K562 (cell line): Measurements from ENCODE around the gene KRT4. TPM values are rescaled to one million over a fixed set of nuclear protein-coding genes. Genes with fewer than 3 reads are reported as not detected.

Experiments
- ATAC-seq: fragments of 200-7000 bp; cut with Tn5 transposase; 3 replicates; pipeline ENCODE4 v1.9.1; 2020; ENCODE audit warnings: moderate library complexity
- BruUV-seq: library from RNA; stranded (reverse); fragments of 400-500 nt; replicated peaks from 2 replicates; lab custom pipeline; 2021; lab: Mats Ljungman, UMichigan
- CTCF ChIA-PET: fragments of 300-600 bp; formaldehyde crosslinking; extraction: SDS; loops from one replicate; lab custom pipeline; 2021; ENCODE audit warnings: low intra/inter-chr PET ratio; lab: Yijun Ruan, JAX
- POLR2A ChIA-PET: fragments of 300-600, 350-650 bp; sonication (Branson Sonifier 250); formaldehyde crosslinking; extraction: SDS; loops from one replicate; lab custom pipeline; 2021; ENCODE audit warnings: antibody characterized with exemption, inconsistent platforms; lab: Yijun Ruan, JAX
- DNase-seq, 4 experiments: peaks; one replicate each; pipeline versions ENCODE4 v3.0.0 to v3.0.0-alpha.2; 2011 to 2018; ENCODE audit warnings: low spot score in 3 of 4, mixed read lengths in 3 of 4; ENCODE audit errors: extremely low read depth in 1 of 4
- FAIRE-seq: peaks from 2 replicates; lab custom pipeline; 2011; peaks lifted over from hg19 to GRCh38; lab: Jason Lieb, UNC
- H2AFZ ChIP-seq: 2 replicates; pipeline ENCODE4 v1.6.0; 2011; ENCODE audit warnings: low read depth, low read length, control low read depth, inconsistent platforms
- H3K27ac ChIP-seq: fragments of 200-600 bp; 3 replicates; pipeline ENCODE4 v1.8.0; 2011; ENCODE audit warnings: low read depth, mild to moderate bottlenecking, control low read depth, inconsistent platforms, low read length, moderate library complexity, mixed read lengths; ENCODE audit errors: extremely low read depth
- H3K27me3 ChIP-seq, 2 experiments: fragments of 300-600 bp in 1 of 2; 2 replicates in 1 of 2; 3 replicates in 1 of 2; pipeline versions ENCODE4 v1.6.0 to v1.8.0; 2011; ENCODE audit warnings: inconsistent platforms in 2 of 2, low read length in 2 of 2, mild to moderate bottlenecking in 1 of 2, mixed read lengths in 1 of 2, moderate library complexity in 1 of 2; ENCODE audit not compliant: control insufficient read depth in 2 of 2, insufficient read depth in 2 of 2
- H3K36me3 ChIP-seq: fragments of 300-600 bp; 3 replicates; pipeline ENCODE4 v1.8.0; 2011; ENCODE audit warnings: mild to moderate bottlenecking, low read length, inconsistent platforms; ENCODE audit not compliant: control insufficient read depth, insufficient read depth
- H3K4me1 ChIP-seq, 2 experiments: fragments of 200-600 bp in 1 of 2; replicated peaks in 1 of 2; 2 replicates in 1 of 2; 3 replicates in 1 of 2; pipeline versions ENCODE4 v1.5.1 to v1.8.0; 2011; ENCODE audit warnings: inconsistent platforms in 2 of 2, low read length in 2 of 2, mild to moderate bottlenecking in 1 of 2, mixed read lengths in 1 of 2, moderate library complexity in 1 of 2; ENCODE audit not compliant: control insufficient read depth in 2 of 2, insufficient read depth in 2 of 2
- H3K4me2 ChIP-seq: 2 replicates; pipeline ENCODE4 v1.6.1; 2011; ENCODE audit warnings: low read length, control low read depth, inconsistent platforms, mixed read lengths; ENCODE audit not compliant: insufficient read depth
- H3K4me3 ChIP-seq: fragments of 200-600 bp; sonication (generic), shearing (Covaris generic); 2 replicates; pipeline ENCODE4 v1.5.1; 2016; ENCODE audit warnings: control low read depth, inconsistent platforms
- H3K79me2 ChIP-seq: fragments of 200-600 bp; 3 replicates; pipeline ENCODE4 v1.8.0; 2011; ENCODE audit warnings: low read length, inconsistent platforms; ENCODE audit not compliant: control insufficient read depth, insufficient read depth
- H3K9ac ChIP-seq, 2 experiments: 2 replicates each; pipeline versions ENCODE4 v1.6.0 to v1.6.1; 2011; ENCODE audit warnings: low read depth in 2 of 2, low read length in 2 of 2, control low read depth in 1 of 2, inconsistent platforms in 1 of 2, mild to moderate bottlenecking in 1 of 2, mixed read lengths in 1 of 2; ENCODE audit not compliant: insufficient read depth in 1 of 2
- H3K9me1 ChIP-seq: one replicate; pipeline ENCODE4 v1.6.0; 2011; ENCODE audit warnings: inconsistent platforms, mild to moderate bottlenecking, low read length, moderate library complexity; ENCODE audit not compliant: control insufficient read depth, insufficient read depth
- H3K9me3 ChIP-seq: replicated peaks from 2 replicates; pipeline ENCODE4 v1.5.1; 2011; ENCODE audit warnings: low read depth, low read length, inconsistent platforms; ENCODE audit not compliant: control insufficient read depth, insufficient read depth
- H4K20me1 ChIP-seq: replicated peaks from 2 replicates; pipeline ENCODE4 v1.6.1; 2011; ENCODE audit warnings: low read length, inconsistent platforms, mixed read lengths; ENCODE audit not compliant: control insufficient read depth, insufficient read depth
- NR2C2 ChIP-seq, 2 experiments: fragments of 200-800 bp in 1 of 2; sonication (Bioruptor generic) in 1 of 2; sonication (generic) in 1 of 2; formaldehyde crosslinking in 1 of 2; IDR thresholded peaks; 2 replicates each; pipeline versions ENCODE4 v1.6.1 to v1.8.0; 2016 to 2022; ENCODE audit warnings: mild to moderate bottlenecking in 1 of 2, missing compliant biosample characterization in 1 of 2, missing genetic modification characterization in 1 of 2, missing genetic modification reagents in 1 of 2
- PHF21A ChIP-seq: fragments of 450-650 bp; IDR thresholded peaks from 2 replicates; pipeline ENCODE4 v1.6.1; 2017; ENCODE audit warnings: low read depth, borderline replicate concordance
- SETDB1 ChIP-seq: IDR thresholded peaks from one replicate; pipeline ENCODE4 v1.6.1; 2012; ENCODE audit warnings: low read length, control low read depth, inconsistent platforms
- TEAD4 ChIP-seq, 2 experiments: sonication (generic) in 1 of 2; formaldehyde crosslinking in 1 of 2; IDR thresholded peaks; 2 replicates each; pipeline versions ENCODE4 v1.6.1 to v1.8.0; 2012 to 2022; ENCODE audit warnings: borderline replicate concordance in 1 of 2, inconsistent platforms in 1 of 2, low read length in 1 of 2, mild to moderate bottlenecking in 1 of 2, missing genetic modification reagents in 1 of 2
- ZNF696 ChIP-seq: fragments of 250-450 bp; sonication (Bioruptor Pico); conservative IDR thresholded peaks from 2 replicates; pipeline ENCODE4 v1.4.0; 2020; ENCODE audit warnings: mild to moderate bottlenecking, moderate library complexity
- WGBS: fragments of 100-300 bp; shearing (Covaris generic); methylation state at CpG from one replicate; pipeline ENCODE4 v1.1.6; 2016; ENCODE audit warnings: low coverage, mixed read lengths; ENCODE audit not compliant: insufficient coverage; ENCODE audit errors: missing lambda C conversion rate; 5-methylcytosine and 5-hydroxymethylcytosine counted together
- in situ Hi-C: fragments of 300-500 bp; cut with MboI; formaldehyde crosslinking; loops from 4 replicates; pipeline ENCODE4 v1.15.0; 2018; ENCODE audit warnings: inconsistent platforms, mixed read lengths
- intact Hi-C: fragments of 100-400 bp; cut with micrococcal nuclease; formaldehyde crosslinking; loops from 2 replicates; pipeline ENCODE4 v1.14.2; 2022
- polyA plus RNA-seq, 8 experiments: library from polyadenylated mRNA; depleted of rRNA in 4 of 8; stranded (reverse) in 5 of 8; unstranded in 3 of 8; fragments of >200 nt; fragmentation: Nextera tagmentation in 2 of 8; fragmentation: Illumina TruSeq in 1 of 8; extraction: Ambion mirVana in 2 of 8; extraction: Trizol in 1 of 8; gene quantifications; 2 replicates each; pipeline versions ENCODE4 v1.2.1 to v1.2.3, GENCODE V29; 2011 to 2014; ENCODE audit warnings: inconsistent platforms in 1 of 8, missing spikeins in 1 of 8
- total RNA-seq, 7 experiments: library from RNA; depleted of rRNA in 6 of 7; stranded (reverse); fragments of >200 nt in 6 of 7; fragmentation: Illumina TruSeq in 2 of 7; extraction: Trizol in 2 of 7; gene quantifications; 2 replicates each; pipeline versions ENCODE4 v1.2.1 to v1.2.3, GENCODE V29; 2011 to 2021; ENCODE audit warnings: low replicate concordance in 1 of 7
- TF ChIP-seq, protein P1 (sequence below), 2 experiments: fragments of 450-650 bp; formaldehyde crosslinking in 1 of 2; IDR thresholded peaks; 2 replicates each; pipeline versions ENCODE4 v1.4.0 to v1.6.1; 2014 to 2020; ENCODE audit warnings: mild to moderate bottlenecking in 2 of 2, borderline replicate concordance in 1 of 2, low read depth in 1 of 2
- TF ChIP-seq, protein P2 (sequence below), 3 experiments: fragments of 200-800 bp in 1 of 3; fragments of 250-450 bp in 1 of 3; fragments of 450-650 bp in 1 of 3; sonication (Bioruptor Pico) in 1 of 3; sonication (Bioruptor generic) in 1 of 3; formaldehyde crosslinking in 1 of 3; IDR thresholded peaks; 2 replicates each; pipeline versions ENCODE4 v1.6.1 to v1.8.0; 2016 to 2022; ENCODE audit warnings: mild to moderate bottlenecking in 2 of 3, missing genetic modification characterization in 2 of 3, missing compliant biosample characterization in 1 of 3, moderate library complexity in 1 of 3

Gene KRT4
- total and polyA plus RNA-seq, 9 of the 15 experiments (the other 6 are each of a cell fraction or from before 2014, with no cell fraction given) = not detected

DNA sequence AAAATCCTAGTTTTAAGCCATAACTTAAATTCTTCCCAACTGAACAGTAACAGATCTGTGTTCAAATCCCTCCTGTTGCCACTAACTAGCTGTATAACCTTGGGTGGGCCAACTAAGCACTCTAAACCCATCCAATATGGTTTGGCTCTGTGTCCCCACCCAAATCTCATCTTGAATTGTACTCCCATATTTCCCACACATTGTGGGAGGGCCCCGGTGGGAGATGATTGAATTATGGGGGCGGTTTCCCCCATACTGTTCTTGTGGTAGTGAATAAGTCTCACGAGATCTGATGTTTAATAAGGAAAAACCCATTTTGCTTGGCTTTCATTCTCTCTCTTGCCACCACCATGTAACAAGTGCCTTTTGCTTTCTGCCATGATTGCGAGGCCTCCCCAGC lies 1.2 kb upstream of the KRT4 start:
- Histone ChIP-seq H3K4me1 (no peaks in the 10 kb centered on the region; a peak in 3 of 5 replicates), H2AFZ (no peak overlapping the region), H3K27me3 (peaks cover 26 to 53% of the 10 kb centered on the region in 2 experiments), H3K9ac (no peak overlapping the region)
- 0% methylated on average over 4 of the region's 4 CpGs for WGBS
- CTCF ChIA-PET = interaction anchor here (0.6 kb wide), 1 partner anchor 1427 kb away, joined by 3 read pairs; no protein-coding TSS in a partner anchor
- no peak for FAIRE-seq
- TF ChIP-seq, protein P1, sequence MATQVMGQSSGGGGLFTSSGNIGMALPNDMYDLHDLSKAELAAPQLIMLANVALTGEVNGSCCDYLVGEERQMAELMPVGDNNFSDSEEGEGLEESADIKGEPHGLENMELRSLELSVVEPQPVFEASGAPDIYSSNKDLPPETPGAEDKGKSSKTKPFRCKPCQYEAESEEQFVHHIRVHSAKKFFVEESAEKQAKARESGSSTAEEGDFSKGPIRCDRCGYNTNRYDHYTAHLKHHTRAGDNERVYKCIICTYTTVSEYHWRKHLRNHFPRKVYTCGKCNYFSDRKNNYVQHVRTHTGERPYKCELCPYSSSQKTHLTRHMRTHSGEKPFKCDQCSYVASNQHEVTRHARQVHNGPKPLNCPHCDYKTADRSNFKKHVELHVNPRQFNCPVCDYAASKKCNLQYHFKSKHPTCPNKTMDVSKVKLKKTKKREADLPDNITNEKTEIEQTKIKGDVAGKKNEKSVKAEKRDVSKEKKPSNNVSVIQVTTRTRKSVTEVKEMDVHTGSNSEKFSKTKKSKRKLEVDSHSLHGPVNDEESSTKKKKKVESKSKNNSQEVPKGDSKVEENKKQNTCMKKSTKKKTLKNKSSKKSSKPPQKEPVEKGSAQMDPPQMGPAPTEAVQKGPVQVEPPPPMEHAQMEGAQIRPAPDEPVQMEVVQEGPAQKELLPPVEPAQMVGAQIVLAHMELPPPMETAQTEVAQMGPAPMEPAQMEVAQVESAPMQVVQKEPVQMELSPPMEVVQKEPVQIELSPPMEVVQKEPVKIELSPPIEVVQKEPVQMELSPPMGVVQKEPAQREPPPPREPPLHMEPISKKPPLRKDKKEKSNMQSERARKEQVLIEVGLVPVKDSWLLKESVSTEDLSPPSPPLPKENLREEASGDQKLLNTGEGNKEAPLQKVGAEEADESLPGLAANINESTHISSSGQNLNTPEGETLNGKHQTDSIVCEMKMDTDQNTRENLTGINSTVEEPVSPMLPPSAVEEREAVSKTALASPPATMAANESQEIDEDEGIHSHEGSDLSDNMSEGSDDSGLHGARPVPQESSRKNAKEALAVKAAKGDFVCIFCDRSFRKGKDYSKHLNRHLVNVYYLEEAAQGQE (IDR thresholded peaks at IDR 0.05; ENCODE audit: borderline replicate concordance) = no peak
- TF ChIP-seq, protein P1 (CRISPR knock-in tag; IDR thresholded peaks at IDR 0.05; ENCODE audit: low read depth) = no peak
- TF ChIP-seq, protein P2, sequence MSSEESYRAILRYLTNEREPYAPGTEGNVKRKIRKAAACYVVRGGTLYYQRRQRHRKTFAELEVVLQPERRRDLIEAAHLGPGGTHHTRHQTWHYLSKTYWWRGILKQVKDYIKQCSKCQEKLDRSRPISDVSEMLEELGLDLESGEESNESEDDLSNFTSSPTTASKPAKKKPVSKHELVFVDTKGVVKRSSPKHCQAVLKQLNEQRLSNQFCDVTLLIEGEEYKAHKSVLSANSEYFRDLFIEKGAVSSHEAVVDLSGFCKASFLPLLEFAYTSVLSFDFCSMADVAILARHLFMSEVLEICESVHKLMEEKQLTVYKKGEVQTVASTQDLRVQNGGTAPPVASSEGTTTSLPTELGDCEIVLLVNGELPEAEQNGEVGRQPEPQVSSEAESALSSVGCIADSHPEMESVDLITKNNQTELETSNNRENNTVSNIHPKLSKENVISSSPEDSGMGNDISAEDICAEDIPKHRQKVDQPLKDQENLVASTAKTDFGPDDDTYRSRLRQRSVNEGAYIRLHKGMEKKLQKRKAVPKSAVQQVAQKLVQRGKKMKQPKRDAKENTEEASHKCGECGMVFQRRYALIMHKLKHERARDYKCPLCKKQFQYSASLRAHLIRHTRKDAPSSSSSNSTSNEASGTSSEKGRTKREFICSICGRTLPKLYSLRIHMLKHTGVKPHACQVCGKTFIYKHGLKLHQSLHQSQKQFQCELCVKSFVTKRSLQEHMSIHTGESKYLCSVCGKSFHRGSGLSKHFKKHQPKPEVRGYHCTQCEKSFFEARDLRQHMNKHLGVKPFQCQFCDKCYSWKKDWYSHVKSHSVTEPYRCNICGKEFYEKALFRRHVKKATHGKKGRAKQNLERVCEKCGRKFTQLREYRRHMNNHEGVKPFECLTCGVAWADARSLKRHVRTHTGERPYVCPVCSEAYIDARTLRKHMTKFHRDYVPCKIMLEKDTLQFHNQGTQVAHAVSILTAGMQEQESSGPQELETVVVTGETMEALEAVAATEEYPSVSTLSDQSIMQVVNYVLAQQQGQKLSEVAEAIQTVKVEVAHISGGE (CRISPR knock-in tag; IDR thresholded peaks at IDR 0.05) = no peak
- TF ChIP-seq PHF21A (no peak), ZNF696 (CRISPR knock-in tag) (no peak), NR2C2 (CRISPR knock-in tag; IDR thresholded peaks at IDR 0.05) (no peak), NR2C2 (tag; IDR thresholded peaks at IDR 0.05) (no peak), TEAD4 (IDR thresholded peaks at IDR 0.05; ENCODE audit: low read length) (no peak), TEAD4 (CRISPR knock-in tag; IDR thresholded peaks at IDR 0.05; ENCODE audit: borderline replicate concordance) (no peak), SETDB1 (no peak)
- TF ChIP-seq, all 486 proteins: peak for 0
- DNase-seq (no peak), ATAC-seq (no peak)
- POLR2A ChIA-PET = interaction anchor here (0.5 kb wide), 1 partner anchor 59 kb away, joined by 3 read pairs; no protein-coding TSS in a partner anchor
- Histone ChIP-seq H3K9me1 (peaks cover 2% of the 10 kb centered on the region), H3K9me3 (no peaks in the 10 kb centered on the region), H3K27ac (no peak overlapping the region), H3K79me2 (no peaks in the 10 kb centered on the region), H4K20me1 (no peaks in the 10 kb centered on the region; the same call in 1 of the 2 replicates), H3K4me3 (no peak overlapping the region), H3K36me3 (no peaks in the 10 kb centered on the region), H3K4me2 (no peak overlapping the region)
- BruUV-seq = no TSS peak
- in situ Hi-C loops (no loop called here), intact Hi-C loops (no loop called here)
